Hepatocyte (in vitro differentiated cells): ENCODE data around the gene OR2V2.
"Not testable (repeated sequence)": the region's sequence is repeated elsewhere in the genome, so short reads cannot be mapped to it uniquely, and the experiment has no call there.

ENCODE experiments used
- CTCF ChIP-seq: fragments of 200-600 bp; sonication (generic); IDR thresholded peaks from 2 replicates; pipeline ENCODE4 v1.5.1; 2016; ENCODE audit warnings: antibody characterized with exemption, mild to moderate bottlenecking; ENCODE audit not compliant: poor library complexity
- EZH2 ChIP-seq: fragments of 200-600 bp; sonication (generic); IDR thresholded peaks from 2 replicates; pipeline ENCODE4 v1.6.1; 2016; ENCODE audit warnings: antibody characterized with exemption, mild to moderate bottlenecking, borderline replicate concordance

- TF ChIP-seq CTCF, EZH2: not testable (repeated sequence)
These were observed 13.6 kb downstream of the OR2V2 start for GRCh38 chr5:181160755-181161533.
